HG03095 (cell line): ENCODE data around the gene WBP1L.

Source experiments
- ATAC-seq: cut with Tn5 transposase; IDR thresholded peaks from one replicate; pipeline ENCODE4 v1.9.1; 2021; ENCODE audit warnings: moderate library complexity; ENCODE audit not compliant: unreplicated experiment

The WBP1L gene

GRCh38 chr10:102777711-102778453 lies 34.1 kb downstream of the WBP1L start:
- ATAC-seq, result no peak

DNA sequence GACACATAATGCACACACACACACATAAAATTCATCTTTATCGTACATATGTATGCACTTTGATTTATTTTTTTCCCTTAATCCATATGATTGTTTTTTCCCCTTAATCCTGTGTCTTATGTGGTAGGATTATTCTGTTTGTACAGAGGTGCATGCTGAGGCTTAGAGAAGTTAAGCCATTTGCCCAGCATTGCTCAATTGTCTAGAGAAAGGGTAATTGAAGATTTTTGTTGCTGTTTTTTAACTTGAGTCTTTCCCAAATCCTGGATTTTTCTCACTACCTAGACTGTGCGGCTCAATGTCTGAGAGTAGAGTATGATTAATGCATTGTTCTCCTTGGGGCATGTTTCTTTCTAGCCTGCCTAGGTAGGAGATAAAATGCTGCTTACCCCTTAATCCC lies 35.0 kb downstream of the WBP1L start:
- no peak for ATAC-seq

DNA sequence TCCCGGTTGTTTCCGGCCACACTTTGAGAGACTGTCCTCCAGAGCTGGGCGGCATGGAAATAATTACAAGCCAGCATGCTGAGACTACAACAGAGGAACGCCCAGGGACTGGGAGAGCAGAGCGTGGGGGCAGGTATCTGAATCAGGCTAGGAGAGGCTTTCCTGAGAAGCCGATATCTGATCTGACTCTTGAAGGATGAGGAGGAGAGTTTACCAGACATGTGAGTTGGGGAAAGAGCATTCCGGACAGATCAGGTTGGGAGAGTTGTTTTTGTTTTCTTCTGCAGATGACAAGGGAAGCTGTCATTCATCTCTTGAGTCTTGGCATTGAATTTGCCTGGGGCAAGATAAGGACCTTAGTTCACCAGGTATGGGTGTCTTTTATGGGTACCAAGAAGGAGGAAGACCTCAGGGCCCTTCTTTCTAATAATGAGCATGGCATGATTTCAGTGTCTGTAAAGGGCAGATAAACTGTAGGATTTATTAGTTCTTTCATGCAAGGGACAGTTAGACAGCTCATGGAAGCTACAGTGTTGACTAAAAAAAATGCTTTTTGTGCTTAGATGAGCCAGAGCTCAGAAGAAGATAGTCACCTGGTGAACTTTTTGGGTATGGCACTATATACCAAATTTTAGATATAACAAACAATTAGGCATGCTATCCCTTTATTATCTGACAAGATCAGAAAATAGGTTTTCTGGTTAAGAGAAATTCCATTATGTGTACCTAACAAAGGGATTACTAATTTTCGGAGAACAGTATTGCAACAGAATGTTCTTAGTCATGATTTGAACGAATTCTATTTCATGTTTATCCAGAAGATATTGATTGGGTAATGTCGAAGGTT lies 36.2 kb downstream of the WBP1L start:
- ATAC-seq, result no peak

GRCh38 chr10:102780527-102780808 lies 36.7 kb downstream of the WBP1L start:
- no peak for ATAC-seq

DNA sequence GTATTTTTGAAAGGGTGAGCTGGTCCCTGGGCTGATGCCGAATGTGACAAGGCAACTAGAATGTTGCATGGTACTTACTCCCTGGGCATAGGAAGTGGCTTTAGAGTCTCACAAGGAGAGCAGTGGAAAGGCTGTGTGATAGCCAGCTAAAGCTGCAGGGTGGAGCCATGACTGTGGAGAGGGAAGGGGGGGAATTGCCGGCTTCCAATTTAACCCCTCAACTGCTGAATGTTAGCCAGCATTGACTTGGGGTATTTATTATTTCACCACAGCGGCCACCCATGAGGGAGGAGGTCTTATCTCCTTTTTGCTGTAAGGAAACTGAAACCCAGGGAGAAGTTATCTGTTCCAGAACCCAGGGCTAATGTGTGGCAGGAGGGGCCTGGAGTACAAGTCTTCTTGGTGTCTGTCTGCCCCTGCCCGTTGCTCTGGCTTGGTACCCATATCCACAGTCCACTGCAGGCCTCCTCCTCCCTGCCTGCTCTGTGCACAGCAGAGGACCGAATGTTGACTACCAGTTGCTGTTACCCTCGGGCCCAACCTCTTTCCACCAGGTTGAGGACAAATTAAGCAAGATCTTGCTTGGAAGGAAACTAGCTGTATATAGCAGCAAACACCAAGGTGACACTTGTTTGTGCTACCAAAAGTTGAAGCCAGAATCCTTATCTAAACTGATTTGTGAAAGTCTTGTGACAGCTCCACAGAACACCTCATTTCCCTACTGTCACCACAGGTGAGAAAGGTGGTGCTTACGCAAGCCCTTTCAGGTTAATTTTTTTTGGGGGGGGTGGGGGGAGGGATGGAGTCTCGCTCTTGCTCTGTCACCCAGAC lies 37.6 kb downstream of the WBP1L start:
- no peak for ATAC-seq

- ATAC-seq, result no peak
Measured at GRCh38 chr10:102781921-102782557, 38.3 kb downstream of the WBP1L start.

DNA sequence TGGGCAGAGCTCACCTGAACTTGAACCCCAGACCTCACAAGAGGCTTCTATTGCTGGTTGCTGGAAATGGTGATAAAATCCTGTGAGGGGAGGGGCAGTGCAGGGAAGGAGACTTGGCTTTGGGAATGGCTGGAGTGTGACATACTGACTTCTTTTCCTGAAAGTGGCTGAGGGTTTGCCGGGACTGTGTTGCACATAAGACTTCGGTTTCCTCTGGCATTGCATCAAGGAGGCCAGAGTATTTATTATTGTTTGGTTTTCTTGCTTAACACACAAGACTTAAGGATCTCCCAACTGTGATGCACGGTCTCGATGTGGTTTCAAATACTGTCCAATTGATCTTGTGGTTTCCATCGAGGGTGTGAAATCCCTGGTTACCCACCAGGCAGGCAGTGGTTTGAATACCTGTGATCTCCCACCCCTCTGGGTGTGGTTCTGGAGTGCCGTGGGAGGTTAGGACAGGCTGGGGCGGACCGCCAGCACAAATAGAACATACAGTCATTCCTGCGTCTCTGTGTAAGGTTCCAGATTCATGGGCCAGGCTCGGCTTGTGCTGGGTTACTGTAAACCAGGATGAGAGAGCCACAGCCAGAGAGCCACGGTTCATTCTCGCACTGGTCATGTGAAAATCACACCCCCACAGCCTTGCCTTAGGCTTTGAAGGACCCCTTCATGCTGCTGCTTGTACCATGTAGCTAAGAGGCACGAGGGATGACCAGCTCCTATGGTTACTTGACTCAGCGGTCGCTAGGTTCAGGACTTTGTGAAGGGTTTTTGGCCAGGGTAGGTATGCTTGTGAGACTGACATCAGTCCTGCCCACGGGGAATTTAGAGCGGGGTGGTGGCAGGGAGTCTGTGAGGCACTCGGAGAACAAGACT lies 39.2 kb downstream of the WBP1L start:
- no peak for ATAC-seq

DNA sequence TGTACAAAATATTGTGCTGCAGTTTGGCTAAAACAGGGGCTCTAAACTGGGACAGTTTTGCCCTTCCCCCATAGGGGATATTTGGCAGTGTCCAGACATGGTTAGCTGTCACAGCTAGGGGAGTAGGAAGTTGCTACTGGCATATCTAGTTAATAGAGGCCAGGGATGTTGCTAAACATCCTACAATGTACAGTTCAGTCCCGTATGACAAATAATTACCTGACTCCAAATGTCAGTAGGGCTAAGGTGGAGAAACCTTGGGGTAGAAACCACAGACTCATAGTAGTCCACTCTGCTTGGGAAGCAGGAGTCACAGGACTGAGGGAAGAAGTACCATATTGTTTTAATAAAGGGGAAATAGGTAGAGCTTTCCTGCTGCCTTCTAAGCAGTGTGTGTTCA lies 39.8 kb downstream of the WBP1L start:
- ATAC-seq, result no peak

- no peak for ATAC-seq
Measured at GRCh38 chr10:102785818-102786217, 42.1 kb downstream of the WBP1L start.

GRCh38 chr10:102791754-102792395 lies 48.1 kb downstream of the WBP1L start:
- ATAC-seq, result no peak

DNA sequence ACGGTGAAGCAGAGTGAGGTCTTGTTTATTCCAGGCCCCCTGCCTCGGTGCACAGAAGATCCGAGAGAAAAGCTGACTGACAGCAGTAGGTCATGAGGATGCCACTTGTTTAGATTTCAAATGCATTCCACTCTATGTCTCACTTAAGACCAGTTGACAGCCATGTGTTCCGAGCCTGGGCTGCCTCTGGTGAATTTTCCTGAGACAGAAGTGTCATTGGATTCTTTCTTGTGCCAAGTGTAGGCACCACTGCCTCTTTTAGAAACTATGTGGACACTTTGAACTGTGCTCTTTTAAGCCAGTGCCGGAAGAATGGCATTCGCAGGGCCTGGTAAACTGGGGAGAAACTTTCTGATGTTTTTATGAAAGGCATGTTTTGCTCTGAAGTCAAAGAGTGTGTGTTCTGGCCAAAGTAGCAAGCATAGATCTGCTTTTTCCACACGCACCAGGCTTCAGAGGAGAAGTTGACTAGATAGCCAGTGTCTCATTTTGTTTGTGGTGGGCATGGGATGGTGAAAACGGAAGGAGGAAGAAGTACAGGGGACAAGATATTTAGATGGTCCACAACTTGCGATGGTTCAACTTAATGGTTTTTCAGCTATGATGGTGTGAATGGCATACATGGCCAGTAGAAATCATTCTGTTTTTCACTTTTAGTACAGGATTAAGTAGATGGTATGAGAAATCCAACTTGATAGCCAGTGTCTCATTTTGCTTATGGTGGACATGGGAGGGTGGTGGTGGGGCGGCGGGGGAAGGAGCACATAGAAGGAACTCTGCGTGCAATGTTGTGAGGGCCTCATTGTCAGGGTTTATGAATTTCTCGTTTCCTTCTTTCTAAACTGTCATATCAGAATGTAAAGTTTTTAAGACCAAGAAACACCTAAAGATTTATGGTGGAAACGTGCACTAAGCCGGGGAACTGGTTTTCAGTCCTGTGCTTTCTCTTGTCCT lies 52.0 kb downstream of the WBP1L start:
- peak; percentile 21 for ATAC-seq

GRCh38 chr10:102796407-102797176 lies 52.8 kb downstream of the WBP1L start:
- peak; percentile 88 for ATAC-seq

- ATAC-seq, result no peak
Measured at GRCh38 chr10:102799691-102800471, 56.1 kb downstream of the WBP1L start.

DNA sequence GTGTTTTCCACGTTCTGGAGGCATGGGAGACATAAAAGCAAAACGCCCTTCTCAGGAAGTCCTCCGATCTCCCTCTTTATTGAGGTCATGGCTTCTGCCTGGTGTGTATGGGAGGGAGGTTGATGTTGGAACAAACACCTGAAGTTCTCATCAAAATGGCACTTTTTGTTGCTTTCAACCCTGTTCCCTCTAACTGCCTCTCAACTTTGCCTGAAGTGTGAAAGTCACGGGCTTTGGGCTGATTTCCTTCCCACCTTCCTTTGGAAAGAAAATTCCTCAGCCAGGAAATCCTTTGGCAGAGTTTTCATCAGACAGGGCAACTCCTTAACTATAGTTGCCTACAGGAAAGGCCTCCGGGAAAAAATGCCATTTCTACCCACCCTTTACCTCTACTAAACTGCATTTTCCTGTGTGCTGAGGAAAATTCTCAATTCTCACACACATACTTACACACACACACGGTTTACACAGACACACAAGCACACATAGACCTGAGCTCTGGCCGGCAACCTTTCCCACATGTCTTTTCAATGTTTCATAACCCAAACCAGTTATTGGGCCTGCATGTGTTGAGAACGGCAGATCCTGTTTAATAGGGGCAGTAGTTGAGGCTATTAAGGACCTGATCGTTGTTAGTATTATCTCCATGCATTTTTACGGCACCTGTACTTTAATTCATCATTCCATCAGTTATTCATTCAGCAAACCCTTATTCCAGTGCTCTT lies 57.0 kb downstream of the WBP1L start:
- ATAC-seq, result no peak

GRCh38 chr10:102801496-102801895 lies 57.7 kb downstream of the WBP1L start:
- no peak for ATAC-seq

DNA sequence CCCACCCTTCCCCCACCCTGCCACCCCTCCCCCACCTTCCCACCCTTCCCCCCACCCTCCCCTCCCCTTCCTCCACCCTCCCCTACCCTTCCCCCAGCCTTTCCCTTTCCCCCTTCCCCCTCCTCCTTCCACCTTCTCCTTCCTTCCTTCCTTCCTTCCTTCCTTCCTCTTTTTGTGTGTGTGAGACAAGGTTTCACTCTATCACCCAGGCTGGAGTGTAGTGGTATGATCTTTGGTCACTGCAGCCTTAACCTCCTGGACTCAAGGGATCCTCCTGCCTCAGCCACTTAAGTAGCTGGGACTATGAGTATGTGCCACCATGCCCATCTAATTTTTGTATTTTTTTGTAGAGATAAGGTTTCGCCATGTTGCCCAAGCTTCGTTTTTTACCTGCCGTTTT lies 58.2 kb downstream of the WBP1L start:
- no peak for ATAC-seq
